GM12801 (cell line): ENCODE results near the gene NT5C3B.

Experiments used
- CTCF ChIP-seq: IDR thresholded peaks from one replicate; pipeline ENCODE4 v1.5.1; 2011; ENCODE audit warnings: control low read depth; ENCODE audit not compliant: insufficient read length; ENCODE audit errors: extremely low read depth

NT5C3B gene

GRCh38 chr17:41818024-41818423 lies 18.0 kb downstream of the NT5C3B start:
- TF ChIP-seq CTCF: no peak

GRCh38 chr17:41816637-41817320 lies 19.3 kb downstream of the NT5C3B start:
- no peak for TF ChIP-seq CTCF

- no peak for TF ChIP-seq CTCF
These were observed 21.8 kb downstream of the NT5C3B start for GRCh38 chr17:41814195-41814594.

GRCh38 chr17:41813699-41814124 lies 22.3 kb downstream of the NT5C3B start:
- no peak for TF ChIP-seq CTCF

- no peak for TF ChIP-seq CTCF
These were observed 22.8 kb downstream of the NT5C3B start for GRCh38 chr17:41813152-41813680.

- no peak for TF ChIP-seq CTCF
These were observed 23.5 kb downstream of the NT5C3B start, which contains the start of gene FKBP10 for GRCh38 chr17:41812381-41813151. Gene FKBP10, plus strand, starts transcription at chr17:41813004. Its CDS starts 31 bp downstream, at chr17:41813035.

GRCh38 chr17:41811549-41812380 lies 24.3 kb downstream of the NT5C3B start, which contains the start of gene P3H4:
Gene P3H4, minus strand, starts transcription at chr17:41811949. Its CDS starts 34 bp downstream, at chr17:41811915.
- TF ChIP-seq CTCF: no peak
